H9 (cell line): ENCODE results near the gene STARD9. TPM values are rescaled to one million over a fixed set of nuclear protein-coding genes. Genes with fewer than 3 reads are reported as not detected.

Experiments used
- DNase-seq: peaks from one replicate; pipeline ENCODE4 v3.0.0-alpha.2; 2017
- H2AFZ ChIP-seq: one replicate; pipeline ENCODE4 v1.6.1; 2013; ENCODE audit warnings: mild to moderate bottlenecking, low read length, control low read depth, moderate library complexity
- H2AK5ac ChIP-seq: 2 replicates; pipeline ENCODE4 v1.6.1; 2013; ENCODE audit warnings: low read length, control low read depth, mixed read lengths; ENCODE audit not compliant: insufficient read length
- H2BK120ac ChIP-seq: one replicate; pipeline ENCODE4 v1.6.1; 2013; ENCODE audit warnings: low read depth, mild to moderate bottlenecking, low read length, control low read depth, inconsistent platforms; ENCODE audit not compliant: poor library complexity, severe bottlenecking
- H2BK12ac ChIP-seq: 2 replicates; pipeline ENCODE4 v1.6.1; 2013; ENCODE audit warnings: low read length, control low read depth, mixed read lengths, low read depth; ENCODE audit not compliant: insufficient read length
- H2BK15ac ChIP-seq: 2 replicates; pipeline ENCODE4 v1.6.1; 2013; ENCODE audit warnings: low read depth, low read length, control low read depth
- H2BK20ac ChIP-seq: one replicate; pipeline ENCODE4 v1.6.1; 2013; ENCODE audit warnings: low read depth, mild to moderate bottlenecking, low read length, control low read depth, inconsistent platforms; ENCODE audit not compliant: poor library complexity, severe bottlenecking
- H2BK5ac ChIP-seq: 2 replicates; pipeline ENCODE4 v1.6.1; 2013; ENCODE audit warnings: low read length, control low read depth, mixed read lengths; ENCODE audit not compliant: insufficient read length
- H3K14ac ChIP-seq: 2 replicates; pipeline ENCODE4 v1.6.1; 2013; ENCODE audit warnings: low read length, control low read depth; ENCODE audit not compliant: insufficient read depth
- H3K18ac ChIP-seq: 2 replicates; pipeline ENCODE4 v1.6.1; 2013; ENCODE audit warnings: low read depth, mild to moderate bottlenecking, mixed read lengths, low read length, control low read depth; ENCODE audit not compliant: insufficient read length
- H3K23ac ChIP-seq: 2 replicates; pipeline ENCODE4 v1.6.1; 2013; ENCODE audit warnings: low read length, control low read depth, mixed read lengths, low read depth; ENCODE audit not compliant: insufficient read length
- H3K23me2 ChIP-seq: 2 replicates; pipeline ENCODE4 v1.6.1; 2013; ENCODE audit warnings: low read depth, mild to moderate bottlenecking, mixed read lengths, low read length, control low read depth; ENCODE audit not compliant: insufficient read length, poor library complexity, severe bottlenecking
- H3K27ac ChIP-seq: 2 replicates; pipeline ENCODE4 v1.5.1; 2013; ENCODE audit warnings: low read length, control low read depth, mixed read lengths, low read depth; ENCODE audit not compliant: insufficient read length
- H3K27me3 ChIP-seq: 2 replicates; pipeline ENCODE4 v1.6.1; 2013; ENCODE audit warnings: low read length, control low read depth, inconsistent platforms; ENCODE audit not compliant: insufficient read depth
- H3K4ac ChIP-seq: 2 replicates; pipeline ENCODE4 v1.6.1; 2013; ENCODE audit warnings: low read depth, mild to moderate bottlenecking, control low read depth, inconsistent platforms, low read length, moderate library complexity
- H3K4me1 ChIP-seq: 2 replicates; pipeline ENCODE4 v1.6.1; 2013; ENCODE audit warnings: low read length, control low read depth, inconsistent platforms; ENCODE audit not compliant: insufficient read depth
- H3K4me2 ChIP-seq: 2 replicates; pipeline ENCODE4 v1.6.1; 2013; ENCODE audit warnings: low read length, control low read depth, mixed read lengths; ENCODE audit not compliant: insufficient read length, insufficient read depth
- H3K56ac ChIP-seq: 2 replicates; pipeline ENCODE4 v1.6.1; 2013; ENCODE audit warnings: low read depth, mild to moderate bottlenecking, mixed read lengths, low read length, control low read depth; ENCODE audit not compliant: insufficient read length
- H3K79me1 ChIP-seq: 2 replicates; pipeline ENCODE4 v1.6.1; 2013; ENCODE audit warnings: low read depth, mild to moderate bottlenecking, moderate library complexity, low read length, control low read depth, inconsistent platforms; ENCODE audit not compliant: insufficient read depth, poor library complexity, severe bottlenecking
- H3K79me2 ChIP-seq: 2 replicates; pipeline ENCODE4 v1.6.1; 2013; ENCODE audit warnings: low read length, control low read depth, inconsistent platforms; ENCODE audit not compliant: insufficient read depth
- H3K9ac ChIP-seq: 2 replicates; pipeline ENCODE4 v1.6.1; 2013; ENCODE audit warnings: low read length, control low read depth, mixed read lengths; ENCODE audit not compliant: insufficient read length; ENCODE audit errors: extremely low read depth
- H3K9me3 ChIP-seq: one replicate; pipeline ENCODE4 v1.6.1; 2013; ENCODE audit warnings: low read depth, low read length, inconsistent platforms; ENCODE audit not compliant: control insufficient read depth
- H3T11ph ChIP-seq: one replicate; pipeline ENCODE4 v1.6.1; 2013; ENCODE audit warnings: mild to moderate bottlenecking, low read length, control low read depth, inconsistent platforms
- H4K20me1 ChIP-seq: one replicate; pipeline ENCODE4 v1.6.1; 2013; ENCODE audit not compliant: control insufficient read depth, insufficient read length, insufficient read depth
- H4K5ac ChIP-seq: 2 replicates; pipeline ENCODE4 v1.6.1; 2013; ENCODE audit warnings: low read depth, mild to moderate bottlenecking, mixed read lengths, low read length, control low read depth; ENCODE audit not compliant: insufficient read length
- H4K8ac ChIP-seq: replicated peaks from 2 replicates; pipeline ENCODE4 v1.6.1; 2013; ENCODE audit warnings: low read length, control low read depth, mixed read lengths, low read depth; ENCODE audit not compliant: insufficient read length
- H4K91ac ChIP-seq: 2 replicates; pipeline ENCODE4 v1.6.1; 2013; ENCODE audit warnings: low read depth, mild to moderate bottlenecking, moderate library complexity, mixed read lengths, low read length, control low read depth; ENCODE audit not compliant: insufficient read length
- H3K27ac Mint-ChIP-seq, 3 experiments: 2 replicates in 2 of 3; 3 replicates in 1 of 3; pipeline ENCODE4 v1.8.0; 2020 to 2021; ENCODE audit warnings: mixed read lengths in 3 of 3, mild to moderate bottlenecking in 1 of 3, moderate library complexity in 1 of 3
- H3K27me3 Mint-ChIP-seq: 2 replicates; pipeline ENCODE4 v1.8.0; 2021; ENCODE audit warnings: low read depth, mild to moderate bottlenecking, moderate library complexity, mixed read lengths
- H3K36me3 Mint-ChIP-seq, 3 experiments: 2 replicates in 2 of 3; 3 replicates in 1 of 3; pipeline ENCODE4 v1.8.0; 2020 to 2021; ENCODE audit warnings: low read depth in 3 of 3, mixed read lengths in 3 of 3; ENCODE audit not compliant: insufficient read depth in 1 of 3
- H3K4me1 Mint-ChIP-seq, 2 experiments: 2 replicates each; pipeline ENCODE4 v1.8.0; 2020; ENCODE audit warnings: mixed read lengths in 2 of 2
- H3K4me3 Mint-ChIP-seq, 2 experiments: 2 replicates in 1 of 2; 3 replicates in 1 of 2; pipeline ENCODE4 v1.8.0; 2020 to 2021; ENCODE audit warnings: mild to moderate bottlenecking in 2 of 2, mixed read lengths in 2 of 2, moderate library complexity in 1 of 2
- H3K9me3 Mint-ChIP-seq, 2 experiments: 2 replicates in 1 of 2; 3 replicates in 1 of 2; pipeline ENCODE4 v1.8.0; 2020; ENCODE audit warnings: mild to moderate bottlenecking in 2 of 2, mixed read lengths in 2 of 2, moderate library complexity in 1 of 2
- WGBS: extraction: QIAGEN DNeasy Blood & Tissue Kit; methylation state at CpG from one replicate; pipeline ENCODE4 v1.1.7; 2013; ENCODE audit warnings: missing lambda C conversion rate, low lambda C conversion rate, mixed read lengths; ENCODE audit not compliant: insufficient read length; ENCODE audit errors: extremely low coverage; 5-methylcytosine and 5-hydroxymethylcytosine counted together
- total RNA-seq: library from RNA; stranded (reverse); gene quantifications from 2 replicates; pipeline ENCODE4 v1.2.1, GENCODE V29; 2021
- TF ChIP-seq, protein P1 (sequence below): fragments of 200-600 bp; sonication (generic); conservative IDR thresholded peaks from 3 replicates; pipeline ENCODE4 v1.8.0; 2021; ENCODE audit warnings: antibody characterized with exemption, mild to moderate bottlenecking

The STARD9 gene
- total RNA-seq, 1 experiment from 2014 or later, result 6.9 TPM

DNA sequence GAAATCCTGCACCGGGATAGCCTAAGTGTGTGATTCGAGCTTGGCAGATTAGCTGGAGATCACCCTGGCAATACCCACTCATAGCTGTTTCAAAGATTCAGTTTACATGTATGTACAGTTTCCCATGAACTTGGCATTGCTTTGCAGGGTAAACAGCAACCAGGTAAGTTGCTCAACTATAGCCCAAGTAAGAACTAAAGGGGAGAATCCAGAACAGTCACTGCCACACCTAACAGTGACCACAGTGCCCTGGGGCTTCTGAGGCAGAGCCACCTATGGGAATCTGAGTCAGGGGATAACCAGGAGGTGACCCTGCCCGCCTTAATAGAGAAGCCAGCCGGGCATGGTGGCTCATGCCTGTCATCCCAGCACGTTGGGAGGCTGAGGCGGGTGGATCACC lies 145.6 kb downstream of the STARD9 start:
- H2BK5ac ChIP-seq, result no peak overlapping the region
- Mint-ChIP-seq H3K27ac (no peak overlapping the region), H3K4me3 (no peak overlapping the region), H3K27me3 (no peaks in the 10 kb centered on the region; the same call in 1 of the 2 replicates), H3K4me1 (no peaks in the 10 kb centered on the region), H3K36me3 (peaks cover 10 to 42% (median 39%) of the 10 kb centered on the region in 3 experiments; a peak in 6 of 7 replicates), H3K9me3 (no peaks in the 10 kb centered on the region)
- whole genome bisulfite sequencing, result no CpG with 5 or more reads among the region's 6 CpGs
- H2BK20ac ChIP-seq, result no peak overlapping the region
- H4K20me1 ChIP-seq, result no peaks in the 10 kb centered on the region
- H2BK12ac ChIP-seq, result no peak overlapping the region
- H3K4ac ChIP-seq, result no peak overlapping the region
- no peak overlapping the region for H3K4me2 ChIP-seq
- H3K14ac ChIP-seq, result no peak overlapping the region
- no peak overlapping the region for H3K56ac ChIP-seq
- H3K79me2 ChIP-seq, result no peaks in the 10 kb centered on the region
- no peak overlapping the region for H2BK120ac ChIP-seq
- TF ChIP-seq, protein P1, sequence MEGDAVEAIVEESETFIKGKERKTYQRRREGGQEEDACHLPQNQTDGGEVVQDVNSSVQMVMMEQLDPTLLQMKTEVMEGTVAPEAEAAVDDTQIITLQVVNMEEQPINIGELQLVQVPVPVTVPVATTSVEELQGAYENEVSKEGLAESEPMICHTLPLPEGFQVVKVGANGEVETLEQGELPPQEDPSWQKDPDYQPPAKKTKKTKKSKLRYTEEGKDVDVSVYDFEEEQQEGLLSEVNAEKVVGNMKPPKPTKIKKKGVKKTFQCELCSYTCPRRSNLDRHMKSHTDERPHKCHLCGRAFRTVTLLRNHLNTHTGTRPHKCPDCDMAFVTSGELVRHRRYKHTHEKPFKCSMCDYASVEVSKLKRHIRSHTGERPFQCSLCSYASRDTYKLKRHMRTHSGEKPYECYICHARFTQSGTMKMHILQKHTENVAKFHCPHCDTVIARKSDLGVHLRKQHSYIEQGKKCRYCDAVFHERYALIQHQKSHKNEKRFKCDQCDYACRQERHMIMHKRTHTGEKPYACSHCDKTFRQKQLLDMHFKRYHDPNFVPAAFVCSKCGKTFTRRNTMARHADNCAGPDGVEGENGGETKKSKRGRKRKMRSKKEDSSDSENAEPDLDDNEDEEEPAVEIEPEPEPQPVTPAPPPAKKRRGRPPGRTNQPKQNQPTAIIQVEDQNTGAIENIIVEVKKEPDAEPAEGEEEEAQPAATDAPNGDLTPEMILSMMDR, result no peak
- no peaks in the 10 kb centered on the region for H3K4me1 ChIP-seq
- H3T11ph ChIP-seq, result no peak overlapping the region
- no peaks in the 10 kb centered on the region for H3K23me2 ChIP-seq
- no peaks in the 10 kb centered on the region for H3K27me3 ChIP-seq
- H4K5ac ChIP-seq, result no peak overlapping the region
- no peak for DNase-seq
- no peak overlapping the region for H2AFZ ChIP-seq
- H3K9me3 ChIP-seq, result no peaks in the 10 kb centered on the region
- no peak overlapping the region for H4K91ac ChIP-seq
- H3K18ac ChIP-seq, result no peak overlapping the region
- H4K8ac ChIP-seq, result no peak overlapping the region
- no peak overlapping the region for H2BK15ac ChIP-seq
- no peak overlapping the region for H3K27ac ChIP-seq
- H3K79me1 ChIP-seq, result no peaks in the 10 kb centered on the region
- H3K9ac ChIP-seq, result no peak overlapping the region
- H2AK5ac ChIP-seq, result no peak overlapping the region
- no peak overlapping the region for H3K23ac ChIP-seq
